Kidney (tissue), 14 donors: ENCODE data around the gene NXPH4. TPM values are rescaled to one million over a fixed set of nuclear protein-coding genes. Genes with fewer than 3 reads are reported as not detected.

Source experiments
- DNase-seq, 5 donors: peaks; one replicate each; pipeline ENCODE4 v3.0.0-alpha.2; 2013 to 2020
- FAIRE-seq: peaks from 2 replicates; lab custom pipeline; 2012; peaks lifted over from hg19 to GRCh38; lab: Jason Lieb, UNC
- H3K27ac ChIP-seq, 2 donors: one replicate each; pipeline ENCODE4 v1.7.0; 2013; ENCODE audit warnings: low read depth in 2 of 2, low read length in 2 of 2, inconsistent platforms in 1 of 2
- H3K27me3 ChIP-seq: one replicate; pipeline ENCODE4 v1.7.1; 2013; ENCODE audit warnings: low read length, inconsistent platforms; ENCODE audit not compliant: control insufficient read depth, insufficient read depth
- H3K36me3 ChIP-seq, 3 donors: one replicate each; pipeline versions ENCODE4 v1.7.0 to v1.7.1; 2013; ENCODE audit warnings: low read length in 3 of 3, control low read depth in 1 of 3, inconsistent platforms in 1 of 3; ENCODE audit not compliant: insufficient read depth in 3 of 3, control insufficient read depth in 2 of 3
- H3K4me1 ChIP-seq, 3 donors: one replicate each; pipeline versions ENCODE4 v1.7.0 to v1.7.1; 2013; ENCODE audit warnings: low read length in 3 of 3, inconsistent platforms in 1 of 3, low read depth in 1 of 3; ENCODE audit not compliant: control insufficient read depth in 2 of 3, insufficient read depth in 2 of 3
- H3K4me3 ChIP-seq, 3 donors: one replicate each; pipeline versions ENCODE4 v1.7.0 to v1.8.1; 2013; ENCODE audit warnings: low read length in 3 of 3, control low read depth in 1 of 3, inconsistent platforms in 1 of 3
- H3K9ac ChIP-seq, 3 donors: one replicate each; pipeline versions ENCODE4 v1.7.0 to v1.7.1; 2013; ENCODE audit warnings: low read length in 3 of 3, control low read depth in 1 of 3, inconsistent platforms in 1 of 3
- H3K9me3 ChIP-seq, 3 donors: one replicate each; pipeline versions ENCODE4 v1.7.0 to v1.7.1; 2013; ENCODE audit warnings: low read length in 3 of 3, control low read depth in 1 of 3, inconsistent platforms in 1 of 3; ENCODE audit not compliant: control insufficient read depth in 2 of 3, insufficient read depth in 1 of 3
- CTCF ChIP-seq: IDR thresholded peaks from 3 replicates; pipeline ENCODE4 v1.5.1; 2012; ENCODE audit warnings: mild to moderate bottlenecking, moderate library complexity, borderline replicate concordance; ENCODE audit not compliant: insufficient read depth; ENCODE audit errors: extremely low read depth
- intact Hi-C: fragments of 100-400 bp; cut with DNase I; formaldehyde crosslinking; loops from one replicate; pipeline ENCODE4 v1.11.1; 2022
- polyA plus RNA-seq: library from polyadenylated mRNA; stranded (reverse); fragments of 350-450 nt; fragmentation: Illumina TruSeq; extraction: RNeasy Lipid Tissue Mini Kit (QIAGEN cat#74804); gene quantifications from one replicate; pipeline ENCODE4 v1.2.3, GENCODE V29; 2014; ENCODE audit warnings: low read depth, low replicate concordance; ENCODE audit not compliant: insufficient read depth
- total RNA-seq: library from RNA; stranded (reverse); fragmentation: NEBNext Ultra II Directional; extraction: Animal tissue kit (Norgen Biotek cat#: 25700); gene quantifications from one replicate; pipeline ENCODE4 v1.2.1, GENCODE V29; 2021
- donor health status: control.
- donor health status: control.
- donor health status: control.
- donor health status: control.
- donor health status: control.
- donor health status: DM: yes; HTN: yes; CAD: no.
- donor health status: Normal renal cell carcinoma (clear cell type).

NXPH4 gene
- total and polyA plus RNA-seq, 2 donors from 2014 or later, result 0.16 to 0.71 TPM

DNA sequence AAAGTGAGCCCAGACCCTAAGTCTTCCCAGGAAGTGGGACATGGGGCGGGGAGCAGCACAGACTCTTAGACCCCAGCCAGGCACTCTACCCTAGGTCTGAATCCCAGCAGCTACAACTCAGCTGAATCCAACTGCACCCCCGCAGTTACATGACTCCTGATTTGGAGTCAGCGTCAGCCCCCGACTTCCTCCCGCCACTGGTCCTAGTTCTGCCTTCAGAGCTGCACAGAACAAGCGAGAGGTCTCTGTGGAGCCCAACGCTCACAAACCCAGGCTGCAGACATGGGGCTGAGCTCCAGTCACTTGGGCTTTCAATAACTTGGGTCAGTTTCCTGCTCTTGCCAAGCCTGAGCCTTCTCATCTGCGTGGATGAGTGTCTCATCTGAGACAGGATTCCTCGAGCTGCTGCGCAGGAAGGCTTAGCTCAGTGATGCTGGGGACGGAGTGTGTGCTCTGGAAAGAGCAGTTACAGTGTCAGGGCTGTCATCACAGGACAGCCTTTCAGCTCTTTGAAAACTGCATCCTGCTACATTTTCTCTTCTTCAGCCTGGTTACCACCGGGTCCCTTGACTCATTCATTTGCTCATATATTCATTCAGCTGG, 30.6 kb upstream of the NXPH4 start:
- no peaks in the 10 kb centered on the region for H3K9me3 ChIP-seq
- FAIRE-seq (no peak), DNase-seq (no peak)
- intact Hi-C loops, result no loop called here
- H3K36me3 ChIP-seq, result peaks cover 4 to 31% (median 4%) of the 10 kb centered on the region in 3 donors
- no peaks in the 10 kb centered on the region for H3K27me3 ChIP-seq
- H3K9ac ChIP-seq, result no peak overlapping the region
- H3K27ac ChIP-seq, result no peak overlapping the region
- no peak for TF ChIP-seq CTCF
- H3K4me3 ChIP-seq, result no peak overlapping the region
- no peaks in the 10 kb centered on the region for H3K4me1 ChIP-seq

- DNase-seq (no peak), FAIRE-seq (no peak)
- no peak overlapping the region for H3K9ac ChIP-seq
- TF ChIP-seq CTCF, result no peak
- peaks cover 12 to 44% (median 12%) of the 10 kb centered on the region in 3 donors for H3K36me3 ChIP-seq
- no peak overlapping the region for H3K27ac ChIP-seq
- H3K27me3 ChIP-seq, result no peaks in the 10 kb centered on the region
- H3K9me3 ChIP-seq, result peaks cover 0 to 2% (median 0%) of the 10 kb centered on the region in 3 donors
- H3K4me3 ChIP-seq, result no peak overlapping the region
- H3K4me1 ChIP-seq, result no peaks in the 10 kb centered on the region
- intact Hi-C loops, result no loop called here
Observed at GRCh38 chr12:57187222-57188089, 29.1 kb upstream of the NXPH4 start.

- Histone ChIP-seq H3K4me1 (no peaks in the 10 kb centered on the region), H3K9ac (no peak overlapping the region), H3K9me3 (peaks cover 0 to 2% (median 0%) of the 10 kb centered on the region in 3 donors), H3K36me3 (peaks cover 12 to 46% (median 14%) of the 10 kb centered on the region in 3 donors), H3K27ac (no peak overlapping the region), H3K27me3 (no peaks in the 10 kb centered on the region), H3K4me3 (no peak overlapping the region)
- DNase-seq, result no peak
- no peak for FAIRE-seq
- intact Hi-C loops, result no loop called here
- no peak for TF ChIP-seq CTCF
Observed at GRCh38 chr12:57188090-57188425, 28.5 kb upstream of the NXPH4 start.
